ENCODE data around the gene FBXO17.

DNA sequence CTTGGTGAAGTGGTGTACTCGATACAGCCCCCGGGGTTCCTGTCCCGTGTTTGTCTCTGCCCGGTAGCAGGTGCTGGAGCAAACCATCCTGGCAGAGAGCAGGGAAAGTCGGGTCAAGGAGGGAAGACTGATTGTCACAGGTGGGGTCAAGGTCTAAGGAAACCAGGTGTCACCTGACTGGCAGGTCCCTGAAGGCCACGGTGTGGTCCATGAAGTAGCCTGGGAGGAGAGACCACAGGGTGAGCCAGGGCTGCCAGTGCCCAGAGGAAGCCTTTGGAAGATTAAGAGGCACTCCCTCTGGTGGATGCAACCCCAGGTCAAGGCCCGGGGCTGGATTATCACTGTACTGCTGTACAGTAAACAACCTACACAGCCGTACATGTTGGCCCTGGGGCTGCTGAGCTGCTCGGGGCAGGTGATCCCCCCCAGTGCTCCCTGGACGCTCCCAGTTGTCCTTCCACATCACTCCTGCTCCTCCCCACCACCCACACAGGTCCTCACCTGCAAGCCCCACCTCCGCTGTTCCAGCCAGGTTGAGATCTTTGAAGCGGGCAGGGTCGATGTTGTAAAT, 57.5 kb downstream of the FBXO17 start:
- no peak for TF ChIP-seq POLR2A (IDR thresholded peaks at IDR 0.05; ENCODE audit: low read length)
- TF ChIP-seq, protein P1, sequence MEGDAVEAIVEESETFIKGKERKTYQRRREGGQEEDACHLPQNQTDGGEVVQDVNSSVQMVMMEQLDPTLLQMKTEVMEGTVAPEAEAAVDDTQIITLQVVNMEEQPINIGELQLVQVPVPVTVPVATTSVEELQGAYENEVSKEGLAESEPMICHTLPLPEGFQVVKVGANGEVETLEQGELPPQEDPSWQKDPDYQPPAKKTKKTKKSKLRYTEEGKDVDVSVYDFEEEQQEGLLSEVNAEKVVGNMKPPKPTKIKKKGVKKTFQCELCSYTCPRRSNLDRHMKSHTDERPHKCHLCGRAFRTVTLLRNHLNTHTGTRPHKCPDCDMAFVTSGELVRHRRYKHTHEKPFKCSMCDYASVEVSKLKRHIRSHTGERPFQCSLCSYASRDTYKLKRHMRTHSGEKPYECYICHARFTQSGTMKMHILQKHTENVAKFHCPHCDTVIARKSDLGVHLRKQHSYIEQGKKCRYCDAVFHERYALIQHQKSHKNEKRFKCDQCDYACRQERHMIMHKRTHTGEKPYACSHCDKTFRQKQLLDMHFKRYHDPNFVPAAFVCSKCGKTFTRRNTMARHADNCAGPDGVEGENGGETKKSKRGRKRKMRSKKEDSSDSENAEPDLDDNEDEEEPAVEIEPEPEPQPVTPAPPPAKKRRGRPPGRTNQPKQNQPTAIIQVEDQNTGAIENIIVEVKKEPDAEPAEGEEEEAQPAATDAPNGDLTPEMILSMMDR (IDR thresholded peaks at IDR 0.05) = peak; percentile 49
- TF ChIP-seq MAFK (IDR thresholded peaks at IDR 0.05; ENCODE audit: partially characterized antibody) = no peak
- no peak for TF ChIP-seq EP300 (IDR thresholded peaks at IDR 0.05)
- TF ChIP-seq, protein P2, sequence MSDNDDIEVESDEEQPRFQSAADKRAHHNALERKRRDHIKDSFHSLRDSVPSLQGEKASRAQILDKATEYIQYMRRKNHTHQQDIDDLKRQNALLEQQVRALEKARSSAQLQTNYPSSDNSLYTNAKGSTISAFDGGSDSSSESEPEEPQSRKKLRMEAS (IDR thresholded peaks at IDR 0.05) = no peak
- TF ChIP-seq JUNB (IDR thresholded peaks at IDR 0.05) = no peak
- TF ChIP-seq, protein P3, sequence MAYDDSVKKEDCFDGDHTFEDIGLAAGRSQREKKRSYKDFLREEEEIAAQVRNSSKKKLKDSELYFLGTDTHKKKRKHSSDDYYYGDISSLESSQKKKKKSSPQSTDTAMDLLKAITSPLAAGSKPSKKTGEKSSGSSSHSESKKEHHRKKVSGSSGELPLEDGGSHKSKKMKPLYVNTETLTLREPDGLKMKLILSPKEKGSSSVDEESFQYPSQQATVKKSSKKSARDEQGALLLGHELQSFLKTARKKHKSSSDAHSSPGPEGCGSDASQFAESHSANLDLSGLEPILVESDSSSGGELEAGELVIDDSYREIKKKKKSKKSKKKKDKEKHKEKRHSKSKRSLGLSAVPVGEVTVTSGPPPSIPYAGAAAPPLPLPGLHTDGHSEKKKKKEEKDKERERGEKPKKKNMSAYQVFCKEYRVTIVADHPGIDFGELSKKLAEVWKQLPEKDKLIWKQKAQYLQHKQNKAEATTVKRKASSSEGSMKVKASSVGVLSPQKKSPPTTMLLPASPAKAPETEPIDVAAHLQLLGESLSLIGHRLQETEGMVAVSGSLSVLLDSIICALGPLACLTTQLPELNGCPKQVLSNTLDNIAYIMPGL (CRISPR knock-in tag; IDR thresholded peaks at IDR 0.05; ENCODE audit: borderline replicate concordance) = no peak
- TF ChIP-seq CEBPB (IDR thresholded peaks at IDR 0.05) = no peak
- TF ChIP-seq BHLHE40 (IDR thresholded peaks at IDR 0.05; ENCODE audit: low read depth, low read length) = no peak
- peak; percentile 65 for TF ChIP-seq SMC3 (IDR thresholded peaks at IDR 0.05)
- TF ChIP-seq PHF8 (IDR thresholded peaks at IDR 0.05; ENCODE audit: borderline replicate concordance, low read depth) = no peak
- no peak for TF ChIP-seq JUN (IDR thresholded peaks at IDR 0.05)
- no peak for TF ChIP-seq EHMT2 (IDR thresholded peaks at IDR 0.05; ENCODE audit: low read depth)
- TF ChIP-seq CHD2 (IDR thresholded peaks at IDR 0.05; ENCODE audit: low read length, partially characterized antibody) = no peak
